Measurements from ENCODE around the gene DGKI.

Gene DGKI

GRCh38 chr7:137535579-137535978 is 311.2 kb downstream of the DGKI start:
- no peak for DNase-seq (ENCODE audit: low read depth)
- no peak for TF ChIP-seq CTCF (conservative IDR thresholded peaks at IDR 0.05; ENCODE audit: control insufficient read depth, insufficient read depth, low read depth, low read length)
- H3K4me3 ChIP-seq (ENCODE audit: control insufficient read depth, low read depth, low read length) = no peak overlapping the region

- TF ChIP-seq CTCF (conservative IDR thresholded peaks at IDR 0.05; ENCODE audit: control insufficient read depth, insufficient read depth, low read depth, low read length) = no peak
- DNase-seq (ENCODE audit: low read depth) = no peak
Observed at GRCh38 chr7:137531671-137532070, 315.1 kb downstream of the DGKI start.

GRCh38 chr7:137527634-137528033 is 319.1 kb downstream of the DGKI start:
- no peak for DNase-seq (ENCODE audit: low read depth)
- TF ChIP-seq CTCF (conservative IDR thresholded peaks at IDR 0.05; ENCODE audit: control insufficient read depth, insufficient read depth, low read depth, low read length) = no peak
- H3K4me3 ChIP-seq (ENCODE audit: control insufficient read depth, low read depth, low read length) = no peak overlapping the region

More at GRCh38 chr7:137531671-137532070, 315.1 kb downstream of the DGKI start:
- H3K4me3 ChIP-seq (ENCODE audit: control insufficient read depth, low read depth, low read length) = no peak overlapping the region

- no peak for TF ChIP-seq CTCF (conservative IDR thresholded peaks at IDR 0.05; ENCODE audit: control insufficient read depth, insufficient read depth, low read depth, low read length)
- no peak overlapping the region for H3K4me3 ChIP-seq (ENCODE audit: control insufficient read depth, low read depth, low read length)
- DNase-seq (ENCODE audit: low read depth) = no peak
Observed at GRCh38 chr7:137523171-137523570, 323.6 kb downstream of the DGKI start.

- no peak for TF ChIP-seq CTCF (conservative IDR thresholded peaks at IDR 0.05; ENCODE audit: control insufficient read depth, insufficient read depth, low read depth, low read length)
- no peak for DNase-seq (ENCODE audit: low read depth)
- H3K4me3 ChIP-seq (ENCODE audit: control insufficient read depth, low read depth, low read length) = no peak overlapping the region
Observed at GRCh38 chr7:137521451-137521850, 325.3 kb downstream of the DGKI start.

GRCh38 chr7:137519947-137520346 is 326.8 kb downstream of the DGKI start:
- no peak overlapping the region for H3K4me3 ChIP-seq (ENCODE audit: control insufficient read depth, low read depth, low read length)
- DNase-seq (ENCODE audit: low read depth) = peak; percentile 8
- TF ChIP-seq CTCF (conservative IDR thresholded peaks at IDR 0.05; ENCODE audit: control insufficient read depth, insufficient read depth, low read depth, low read length) = no peak

GRCh38 chr7:137519181-137519691 is 327.5 kb downstream of the DGKI start:
- no peak overlapping the region for H3K4me3 ChIP-seq (ENCODE audit: control insufficient read depth, low read depth, low read length)
- TF ChIP-seq CTCF (conservative IDR thresholded peaks at IDR 0.05; ENCODE audit: control insufficient read depth, insufficient read depth, low read depth, low read length) = no peak
- DNase-seq (ENCODE audit: low read depth) = no peak
